ENCODE results near the gene IFNK. TPM values are rescaled to one million over a fixed set of nuclear protein-coding genes. Genes with fewer than 3 reads are reported as not detected.
A peak's percentile ranks its signal among the peaks of the same experiment; 100 is the strongest.

The IFNK gene
- polyA plus RNA-seq, 1 donor (not counting 4 experiments of a cell fraction or from before 2014, with no cell fraction given): 29.2 TPM

DNA sequence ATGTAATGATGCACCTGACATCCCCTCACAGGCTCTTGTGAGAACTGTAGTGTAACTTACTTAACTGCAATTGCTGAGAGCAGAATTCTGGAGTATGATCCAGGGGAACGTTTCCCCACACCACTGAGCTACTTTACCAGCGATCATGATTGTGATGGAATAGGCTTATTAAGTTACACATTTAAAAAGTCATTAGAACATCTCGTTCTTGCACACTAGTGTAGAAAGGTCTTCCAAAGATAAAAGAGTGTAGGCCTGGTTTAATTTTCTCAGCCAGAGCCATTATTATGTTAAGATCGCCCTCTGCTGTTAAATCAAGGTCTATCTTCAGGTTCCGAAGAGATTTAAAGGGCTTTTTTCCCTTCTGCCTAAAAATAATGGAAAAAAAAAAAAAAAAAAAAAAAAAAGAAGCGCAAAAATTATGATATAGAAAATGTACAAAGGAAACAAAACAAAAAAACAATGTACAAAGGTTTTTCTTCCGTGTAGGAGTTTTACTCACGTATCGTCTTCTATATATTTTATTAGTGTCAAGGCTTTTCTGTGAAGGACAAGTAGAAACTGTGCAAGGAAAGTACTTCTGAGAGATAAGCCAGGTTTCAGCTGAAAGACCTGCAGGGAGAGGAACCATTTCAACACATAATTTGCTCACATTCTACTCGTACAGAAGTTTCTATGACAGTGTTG lies 24.1 kb downstream of the IFNK start:
- no peak for DNase-seq (ENCODE audit: low read depth, low spot score)
- dilution Hi-C loops (cut with MboI; ENCODE audit: extremely low pct_ligation_motif_present, low sequenced_read_pairs): loop anchor here (25.0 kb wide), 1 partner anchor 211 kb away; no protein-coding TSS in a partner anchor
- no peak for TF ChIP-seq EZH2 (IDR thresholded peaks at IDR 0.05; ENCODE audit: low read length)
- TF ChIP-seq, protein P1, sequence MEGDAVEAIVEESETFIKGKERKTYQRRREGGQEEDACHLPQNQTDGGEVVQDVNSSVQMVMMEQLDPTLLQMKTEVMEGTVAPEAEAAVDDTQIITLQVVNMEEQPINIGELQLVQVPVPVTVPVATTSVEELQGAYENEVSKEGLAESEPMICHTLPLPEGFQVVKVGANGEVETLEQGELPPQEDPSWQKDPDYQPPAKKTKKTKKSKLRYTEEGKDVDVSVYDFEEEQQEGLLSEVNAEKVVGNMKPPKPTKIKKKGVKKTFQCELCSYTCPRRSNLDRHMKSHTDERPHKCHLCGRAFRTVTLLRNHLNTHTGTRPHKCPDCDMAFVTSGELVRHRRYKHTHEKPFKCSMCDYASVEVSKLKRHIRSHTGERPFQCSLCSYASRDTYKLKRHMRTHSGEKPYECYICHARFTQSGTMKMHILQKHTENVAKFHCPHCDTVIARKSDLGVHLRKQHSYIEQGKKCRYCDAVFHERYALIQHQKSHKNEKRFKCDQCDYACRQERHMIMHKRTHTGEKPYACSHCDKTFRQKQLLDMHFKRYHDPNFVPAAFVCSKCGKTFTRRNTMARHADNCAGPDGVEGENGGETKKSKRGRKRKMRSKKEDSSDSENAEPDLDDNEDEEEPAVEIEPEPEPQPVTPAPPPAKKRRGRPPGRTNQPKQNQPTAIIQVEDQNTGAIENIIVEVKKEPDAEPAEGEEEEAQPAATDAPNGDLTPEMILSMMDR (optimal IDR thresholded peaks at IDR 0.05 in 1 of 3, IDR thresholded peaks at IDR 0.05 in 1 of 3, conservative IDR thresholded peaks at IDR 0.05 in 1 of 3; ENCODE audit: extremely low read depth in 1 of 3, insufficient read depth in 2 of 3, low read length in 3 of 3): peak in 2 of 3 experiments; percentile 29 to 37
- Histone ChIP-seq H3K4me1 (ENCODE audit: control insufficient read depth, extremely low read depth, insufficient read depth, low read length) (peaks cover 5% of the 10 kb centered on the region), H3K4me3 (ENCODE audit: control insufficient read depth in 2 of 3, extremely low read depth in 1 of 3, insufficient read depth in 2 of 3, low read depth in 1 of 3, low read length in 3 of 3) (no peak overlapping the region), H3K27me3 (ENCODE audit: control insufficient read depth, extremely low read depth, insufficient read depth, low read length) (no peaks in the 10 kb centered on the region), H4K20me1 (ENCODE audit: control insufficient read depth, extremely low read depth, insufficient read depth, low read length) (no peaks in the 10 kb centered on the region), H3K9me1 (ENCODE audit: control insufficient read depth, extremely low read depth, insufficient read depth, low read length) (no peaks in the 10 kb centered on the region), H3K9me3 (ENCODE audit: control insufficient read depth, low read depth, low read length) (no peaks in the 10 kb centered on the region), H3K36me3 (ENCODE audit: control insufficient read depth in 2 of 2, extremely low read depth in 1 of 2, insufficient read depth in 2 of 2, low read length in 2 of 2) (no peaks in the 10 kb centered on the region), H2AFZ (ENCODE audit: control insufficient read depth, low read length) (no peak overlapping the region), H3K79me2 (ENCODE audit: control insufficient read depth, insufficient read depth, low read length) (no peaks in the 10 kb centered on the region), H3K4me2 (ENCODE audit: control insufficient read depth, extremely low read depth, insufficient read depth, low read depth, low read length) (no peak overlapping the region), H3K27ac (ENCODE audit: control insufficient read depth, insufficient read depth, low read length) (no peak overlapping the region), H3K9ac (ENCODE audit: control insufficient read depth, extremely low read depth, insufficient read depth, low read length) (no peak overlapping the region)
- FAIRE-seq: peak; percentile 78

DNA sequence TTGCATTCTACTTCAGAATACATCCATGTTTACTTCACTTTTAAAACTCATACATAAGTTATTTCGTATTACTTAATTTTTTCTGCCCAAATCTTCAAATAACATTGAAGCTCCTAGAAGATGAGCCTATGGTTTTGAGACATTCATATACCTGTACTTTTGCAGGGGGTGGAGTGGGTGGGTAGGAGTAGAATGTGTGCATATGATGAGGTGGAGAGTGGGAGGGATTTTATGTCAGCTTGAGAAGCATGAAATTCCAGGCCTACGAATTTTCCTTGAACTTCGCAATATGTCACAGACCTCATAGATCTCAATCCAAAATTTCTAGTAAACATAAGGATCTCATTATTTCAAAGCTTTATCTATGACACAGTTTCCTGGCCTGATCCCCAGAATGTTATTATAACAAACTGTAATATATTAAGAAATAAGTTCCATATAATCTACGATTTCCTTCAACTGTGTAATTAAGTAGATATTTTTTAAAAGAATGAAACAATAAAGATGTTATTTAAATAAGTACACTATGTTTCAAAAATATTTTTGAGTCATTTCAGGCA lies 25.2 kb downstream of the IFNK start:
- TF ChIP-seq, protein P1 (optimal IDR thresholded peaks at IDR 0.05 in 1 of 3, IDR thresholded peaks at IDR 0.05 in 1 of 3, conservative IDR thresholded peaks at IDR 0.05 in 1 of 3; ENCODE audit: extremely low read depth in 1 of 3, insufficient read depth in 2 of 3, low read length in 3 of 3): no peak
- no peak for TF ChIP-seq EZH2 (IDR thresholded peaks at IDR 0.05; ENCODE audit: low read length)
- Histone ChIP-seq H3K9me1 (ENCODE audit: control insufficient read depth, extremely low read depth, insufficient read depth, low read length) (no peaks in the 10 kb centered on the region), H3K27ac (ENCODE audit: control insufficient read depth, insufficient read depth, low read length) (no peak overlapping the region), H3K9me3 (ENCODE audit: control insufficient read depth, low read depth, low read length) (no peaks in the 10 kb centered on the region), H3K9ac (ENCODE audit: control insufficient read depth, extremely low read depth, insufficient read depth, low read length) (no peak overlapping the region), H4K20me1 (ENCODE audit: control insufficient read depth, extremely low read depth, insufficient read depth, low read length) (no peaks in the 10 kb centered on the region), H2AFZ (ENCODE audit: control insufficient read depth, low read length) (no peak overlapping the region), H3K79me2 (ENCODE audit: control insufficient read depth, insufficient read depth, low read length) (no peaks in the 10 kb centered on the region), H3K27me3 (ENCODE audit: control insufficient read depth, extremely low read depth, insufficient read depth, low read length) (no peaks in the 10 kb centered on the region), H3K36me3 (ENCODE audit: control insufficient read depth in 2 of 2, extremely low read depth in 1 of 2, insufficient read depth in 2 of 2, low read length in 2 of 2) (no peaks in the 10 kb centered on the region), H3K4me3 (ENCODE audit: control insufficient read depth in 2 of 3, extremely low read depth in 1 of 3, insufficient read depth in 2 of 3, low read depth in 1 of 3, low read length in 3 of 3) (no peak overlapping the region), H3K4me1 (ENCODE audit: control insufficient read depth, extremely low read depth, insufficient read depth, low read length) (peaks cover 5% of the 10 kb centered on the region), H3K4me2 (ENCODE audit: control insufficient read depth, extremely low read depth, insufficient read depth, low read depth, low read length) (no peak overlapping the region)
- FAIRE-seq (no peak), DNase-seq (ENCODE audit: low read depth, low spot score) (no peak)
- dilution Hi-C loops (cut with MboI; ENCODE audit: extremely low pct_ligation_motif_present, low sequenced_read_pairs): loop anchor here (25.0 kb wide), 1 partner anchor 212 kb away; no protein-coding TSS in a partner anchor
